Measurements from ENCODE around the gene RTCA. TPM values are rescaled to one million over a fixed set of nuclear protein-coding genes. Genes with fewer than 3 reads are reported as not detected.

Gene RTCA
- polyA plus RNA-seq, 2 of the 4 experiments (the other 2 are of a cell fraction) = 23.8 to 39.5 TPM

- TF ChIP-seq NFE2L2 (conservative IDR thresholded peaks at IDR 0.05; ENCODE audit: low read length) (no peak), JUN (IDR thresholded peaks at IDR 0.05) (no peak), FOXS1 (CRISPR knock-in tag; IDR thresholded peaks at IDR 0.05) (no peak), CEBPB (IDR thresholded peaks at IDR 0.05) (no peak), HDAC2 (IDR thresholded peaks at IDR 0.05) (no peak), RAD21 (conservative IDR thresholded peaks at IDR 0.05 in 1 of 2, IDR thresholded peaks at IDR 0.05 in 1 of 2) (no peak)
- CTCF ChIA-PET = no interaction called here
- 86% methylated on average over 5 of the region's 5 CpGs for WGBS (ENCODE audit: missing lambda C conversion rate)
- FAIRE-seq (no peak), DNase-seq (ENCODE audit: low read depth in 1 of 2, low spot score in 1 of 2) (no peak), ATAC-seq (no peak)
- Histone ChIP-seq H3K9me3 (no peaks in the 10 kb centered on the region), H3K4me1 (no peaks in the 10 kb centered on the region), H3K4me3 (no peak overlapping the region), H3K4me2 (no peak overlapping the region), H3K27ac (no peak overlapping the region)
- POLR2A ChIA-PET = no interaction called here
These were observed 34.7 kb downstream of the RTCA start for GRCh38 chr1:100300691-100301090.

- WGBS (ENCODE audit: missing lambda C conversion rate) = 62% methylated on average over 2 of the region's 2 CpGs
- FAIRE-seq (no peak), DNase-seq (ENCODE audit: low read depth in 1 of 2, low spot score in 1 of 2) (no peak), ATAC-seq (no peak)
- H3K27ac ChIP-seq = no peak overlapping the region
- H3K4me1 ChIP-seq = no peaks in the 10 kb centered on the region
- CTCF ChIA-PET = interaction anchor here (0.6 kb wide), 1 partner anchor 133 kb away, joined by 5 read pairs; no protein-coding TSS in a partner anchor
- TF ChIP-seq RCOR1 (IDR thresholded peaks at IDR 0.05; ENCODE audit: low read depth, low read length) (no peak), HEYL (CRISPR knock-in tag; IDR thresholded peaks at IDR 0.05) (no peak), MAX (IDR thresholded peaks at IDR 0.05) (no peak), CHD2 (IDR thresholded peaks at IDR 0.05; ENCODE audit: low read length, partially characterized antibody) (no peak), RAD21 (conservative IDR thresholded peaks at IDR 0.05 in 1 of 2, IDR thresholded peaks at IDR 0.05 in 1 of 2) (no peak), RNF2 (IDR thresholded peaks at IDR 0.05; ENCODE audit: borderline replicate concordance, low read depth) (no peak), MAZ (IDR thresholded peaks at IDR 0.05; ENCODE audit: borderline replicate concordance, low read depth, low read length) (no peak), ZFP36 (IDR thresholded peaks at IDR 0.05; ENCODE audit: borderline replicate concordance, partially characterized antibody) (no peak), TP53 (CRISPR knock-in tag; IDR thresholded peaks at IDR 0.05) (no peak), ZNF302 (CRISPR knock-in tag; IDR thresholded peaks at IDR 0.05) (no peak), RARB (CRISPR knock-in tag; IDR thresholded peaks at IDR 0.05) (no peak), HOXA7 (CRISPR knock-in tag; IDR thresholded peaks at IDR 0.05) (no peak), JUN (IDR thresholded peaks at IDR 0.05) (no peak), TFCP2L1 (CRISPR knock-in tag; IDR thresholded peaks at IDR 0.05) (no peak), ZSCAN20 (CRISPR knock-in tag; IDR thresholded peaks at IDR 0.05) (no peak)
- no peak overlapping the region for H3K4me3 ChIP-seq
- no peak overlapping the region for H3K4me2 ChIP-seq
- POLR2A ChIA-PET = no interaction called here
- H3K9me3 ChIP-seq = no peaks in the 10 kb centered on the region
These were observed 36.7 kb downstream of the RTCA start for GRCh38 chr1:100302739-100303138.

- 40% methylated on average over 2 of the region's 2 CpGs for WGBS (ENCODE audit: missing lambda C conversion rate)
- TF ChIP-seq JUN (IDR thresholded peaks at IDR 0.05) = no peak
- TF ChIP-seq ELK1 (IDR thresholded peaks at IDR 0.05; ENCODE audit: low read depth, low read length) = no peak
- no peak for TF ChIP-seq REST (IDR thresholded peaks at IDR 0.05)
- TF ChIP-seq POLR2AphosphoS2 (conservative IDR thresholded peaks at IDR 0.05; ENCODE audit: low read length) = no peak
- TF ChIP-seq ZFP36 (IDR thresholded peaks at IDR 0.05; ENCODE audit: borderline replicate concordance, partially characterized antibody) = no peak
- TF ChIP-seq CEBPB (IDR thresholded peaks at IDR 0.05) = no peak
- no peak for TF ChIP-seq ATOH8 (CRISPR knock-in tag; IDR thresholded peaks at IDR 0.05; ENCODE audit: low read depth)
- no peak for TF ChIP-seq EP300 (IDR thresholded peaks at IDR 0.05)
- TF ChIP-seq ZSCAN20 (CRISPR knock-in tag; IDR thresholded peaks at IDR 0.05) = no peak
- FAIRE-seq = no peak
- Histone ChIP-seq H3K9me3 (no peaks in the 10 kb centered on the region), H3K4me1 (no peaks in the 10 kb centered on the region), H3K27ac (no peak overlapping the region), H3K4me3 (no peak overlapping the region), H3K4me2 (no peak overlapping the region)
- ChIA-PET CTCF (no interaction called here), POLR2A (no interaction called here)
- no peak for ATAC-seq
- no peak for DNase-seq (ENCODE audit: low read depth in 1 of 2, low spot score in 1 of 2)
These were observed 38.2 kb downstream of the RTCA start for GRCh38 chr1:100304227-100304626.

Measured in A549 (cell line).